ENCODE data around the gene CLDN16. TPM values are rescaled to one million over a fixed set of nuclear protein-coding genes. Genes with fewer than 3 reads are reported as not detected.

The CLDN16 gene, protein sequence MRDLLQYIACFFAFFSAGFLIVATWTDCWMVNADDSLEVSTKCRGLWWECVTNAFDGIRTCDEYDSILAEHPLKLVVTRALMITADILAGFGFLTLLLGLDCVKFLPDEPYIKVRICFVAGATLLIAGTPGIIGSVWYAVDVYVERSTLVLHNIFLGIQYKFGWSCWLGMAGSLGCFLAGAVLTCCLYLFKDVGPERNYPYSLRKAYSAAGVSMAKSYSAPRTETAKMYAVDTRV
- not detected for total RNA-seq (2021; ENCODE audit: unreplicated experiment)
- not detected in 2 replicates for polyA plus RNA-seq (2012)
- percentile 13 among the genes with signal in this experiment for Bru-seq, nascent RNA
- percentile 12 among the genes with signal in this experiment for BruChase-seq, experiment 1, labeled RNA remaining after a 6-hour chase
- percentile 6 among the genes with signal in this experiment for BruChase-seq, experiment 2, labeled RNA remaining after a 2-hour chase
- long read RNA-seq = 0 reads

- H3K4me2 ChIP-seq (ENCODE audit: low read length) = no peak within 1 kb of the TSS
- H3K9me3 ChIP-seq (ENCODE audit: control insufficient read depth in 1 of 2, insufficient read depth in 1 of 2, low read depth in 1 of 2, low read length in 2 of 2) = no peaks in the 10 kb centered on the region
- H3K4me3 ChIP-seq (replicated peaks in 1 of 2; ENCODE audit: low read depth in 1 of 2, low read length in 2 of 2) = no peak within 1 kb of the TSS
- H3K27ac ChIP-seq (ENCODE audit: low read depth, low read length) = no peak within 1 kb of the TSS
- DNase-seq (ENCODE audit: low read depth, low spot score) (no peak), ATAC-seq (no peak)
- no peaks in the 10 kb centered on the region for H4K20me1 ChIP-seq (ENCODE audit: insufficient read depth)
- TF ChIP-seq REST (IDR thresholded peaks at IDR 0.05; ENCODE audit: low read depth) = no peak
- TF ChIP-seq CBX3 (IDR thresholded peaks at IDR 0.05; ENCODE audit: low read depth) = no peak
- no peak for TF ChIP-seq CEBPB (IDR thresholded peaks at IDR 0.05; ENCODE audit: low read depth)
- no peak for TF ChIP-seq MAX (IDR thresholded peaks at IDR 0.05)
- no peak for TF ChIP-seq SP1 (IDR thresholded peaks at IDR 0.05; ENCODE audit: low read depth)
- no peak for TF ChIP-seq TCF7L2 (IDR thresholded peaks at IDR 0.05; ENCODE audit: borderline replicate concordance, extremely low read depth, insufficient read depth, insufficient read length)
- no peak for TF ChIP-seq SIN3A (IDR thresholded peaks at IDR 0.05; ENCODE audit: low read depth)
- no peak for TF ChIP-seq EZH2phosphoT487 (IDR thresholded peaks at IDR 0.05; ENCODE audit: borderline replicate concordance)
- TF ChIP-seq ELF1 (IDR thresholded peaks at IDR 0.05; ENCODE audit: borderline replicate concordance, low read depth) = no peak
- TF ChIP-seq, protein P1, sequence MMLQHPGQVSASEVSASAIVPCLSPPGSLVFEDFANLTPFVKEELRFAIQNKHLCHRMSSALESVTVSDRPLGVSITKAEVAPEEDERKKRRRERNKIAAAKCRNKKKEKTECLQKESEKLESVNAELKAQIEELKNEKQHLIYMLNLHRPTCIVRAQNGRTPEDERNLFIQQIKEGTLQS (IDR thresholded peaks at IDR 0.05) = no peak
- TF ChIP-seq POLR2A (IDR thresholded peaks at IDR 0.05; ENCODE audit: borderline replicate concordance, extremely low read depth, insufficient read depth, insufficient read length) = no peak
- no peak for TF ChIP-seq POLR2AphosphoS5 (IDR thresholded peaks at IDR 0.05; ENCODE audit: low read depth, low read length)
- TF ChIP-seq ZFX (IDR thresholded peaks at IDR 0.05) = no peak
- TF ChIP-seq CTCF (IDR thresholded peaks at IDR 0.05 in 2 of 3, conservative IDR thresholded peaks at IDR 0.05 in 1 of 3; ENCODE audit: borderline replicate concordance in 1 of 3, insufficient read depth in 1 of 3, low read depth in 2 of 3, low read length in 2 of 3) = no peak
- TF ChIP-seq ZBTB33 (IDR thresholded peaks at IDR 0.05; ENCODE audit: extremely low read depth, insufficient replicate concordance, low read length) = no peak
- TF ChIP-seq YY1 (IDR thresholded peaks at IDR 0.05; ENCODE audit: extremely low read depth, insufficient replicate concordance, low read depth, low read length) = no peak
- no peaks in the 10 kb centered on the region for H3K9me2 ChIP-seq (ENCODE audit: insufficient read depth)
- RAD21 ChIA-PET (ENCODE audit: low non-redundant PET in 1 of 2, low total read pairs in 2 of 2, uncharacterized antibody in 2 of 2, unreplicated experiment in 2 of 2) = no interaction called here
- no peaks in the 10 kb centered on the region for H3K27me3 ChIP-seq (ENCODE audit: insufficient read depth, low read length)
- CTCF ChIA-PET = interaction anchor here (2.0 kb wide), 2 partner anchors 36 to 56 kb away, joined by 8 to 10 read pairs; no protein-coding TSS in a partner anchor
- H3K9ac ChIP-seq (ENCODE audit: low read length) = no peak within 1 kb of the TSS
- H3K4me1 ChIP-seq (ENCODE audit: control insufficient read depth in 1 of 2, insufficient read depth in 2 of 2, low read length in 2 of 2) = peaks cover 5 to 18% of the 10 kb centered on the region in 2 experiments; a peak in 2 of 4 replicates
- no TSS peak for BruUV-seq (replicated peaks)
- POLR2A ChIA-PET = no interaction called here
- no peaks in the 10 kb centered on the region for H3K79me2 ChIP-seq (ENCODE audit: insufficient read depth, low read length)
- intact Hi-C loops (cut with micrococcal nuclease) = loop anchor here (10.0 kb wide), 1 partner anchor 363 kb away; no protein-coding TSS in a partner anchor
- peak within 1 kb of the TSS; percentile 89 for H2AFZ ChIP-seq (ENCODE audit: low read depth, low read length, poor library complexity, severe bottlenecking)
- no peaks in the 10 kb centered on the region for H3K36me3 ChIP-seq (ENCODE audit: control insufficient read depth in 1 of 2, insufficient read depth in 2 of 2, low read length in 2 of 2)
Measured at GRCh38 chr3:190387578-190388213, at the start of gene CLDN16. CLDN16 (plus strand) TSS chr3:190388163; CDS start chr3:190388330, 167 bp downstream.

All from HCT116 (cell line).